Glutamatergic neuron (in vitro differentiated cells): ENCODE results near the gene GPR179. TPM values are rescaled to one million over a fixed set of nuclear protein-coding genes. Genes with fewer than 3 reads are reported as not detected.

Source experiments
- DNase-seq: peaks from one replicate; pipeline ENCODE4 v3.0.0; 2022
- H3K27ac Mint-ChIP-seq: one replicate; pipeline ENCODE4 v1.8.0; 2020; ENCODE audit warnings: mild to moderate bottlenecking, mixed read lengths, inconsistent platforms; ENCODE audit not compliant: unreplicated experiment
- H3K27me3 Mint-ChIP-seq: one replicate; pipeline ENCODE4 v1.8.0; 2020; ENCODE audit warnings: mild to moderate bottlenecking, moderate library complexity, mixed read lengths, inconsistent platforms; ENCODE audit not compliant: unreplicated experiment
- H3K36me3 Mint-ChIP-seq: one replicate; pipeline ENCODE4 v1.8.0; 2020; ENCODE audit warnings: mild to moderate bottlenecking, mixed read lengths, inconsistent platforms; ENCODE audit not compliant: unreplicated experiment
- H3K4me1 Mint-ChIP-seq: one replicate; pipeline ENCODE4 v1.8.0; 2020; ENCODE audit warnings: mild to moderate bottlenecking, low read depth, mixed read lengths, inconsistent platforms; ENCODE audit not compliant: unreplicated experiment
- H3K4me3 Mint-ChIP-seq: one replicate; pipeline ENCODE4 v1.8.0; 2020; ENCODE audit warnings: mild to moderate bottlenecking, mixed read lengths, inconsistent platforms; ENCODE audit not compliant: unreplicated experiment
- H3K9me3 Mint-ChIP-seq: one replicate; pipeline ENCODE4 v1.8.0; 2020; ENCODE audit warnings: mild to moderate bottlenecking, moderate library complexity, mixed read lengths, inconsistent platforms; ENCODE audit not compliant: unreplicated experiment
- total RNA-seq: library from RNA; stranded (reverse); fragmentation: NEBNext Ultra II Directional; extraction: Animal tissue kit (Norgen Biotek cat#: 25700); gene quantifications from one replicate; pipeline ENCODE4 v1.2.1, GENCODE V29; 2021; ENCODE audit not compliant: unreplicated experiment
- TF ChIP-seq, protein P1 (sequence below): fragments of 200-600 bp; sonication (generic); IDR thresholded peaks from one replicate; pipeline ENCODE4 v1.5.0; 2021; ENCODE audit not compliant: partially characterized antibody, unreplicated experiment

The GPR179 gene
- total RNA-seq, 1 donor from 2014 or later: 0.07 TPM

DNA sequence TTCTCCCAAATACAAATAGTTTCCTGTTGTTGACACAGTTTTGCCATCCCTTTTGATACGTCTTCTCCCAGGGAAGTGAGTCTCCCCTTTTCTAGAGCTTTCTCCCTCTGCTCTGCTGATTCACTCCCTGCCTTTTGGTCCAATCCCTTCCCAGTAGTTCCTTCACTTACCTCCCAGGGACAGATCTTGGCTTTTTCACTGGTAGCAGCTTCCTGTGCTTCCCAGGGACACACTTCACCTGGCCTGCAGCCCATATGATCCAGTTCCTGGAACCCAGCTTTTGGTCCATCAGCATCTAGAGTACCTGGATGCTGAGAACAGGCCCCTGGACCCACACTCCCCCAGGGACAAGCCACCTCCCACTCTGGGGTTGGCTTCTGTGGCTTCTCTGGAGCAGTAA is 15.8 kb downstream of the GPR179 start:
- DNase-seq: no peak
- Mint-ChIP-seq H3K4me3 (no peak overlapping the region), H3K27me3 (peaks cover 4% of the 10 kb centered on the region), H3K36me3 (no peaks in the 10 kb centered on the region), H3K9me3 (peaks cover 5% of the 10 kb centered on the region), H3K27ac (no peak overlapping the region), H3K4me1 (peaks cover 19% of the 10 kb centered on the region)
- TF ChIP-seq, protein P1, sequence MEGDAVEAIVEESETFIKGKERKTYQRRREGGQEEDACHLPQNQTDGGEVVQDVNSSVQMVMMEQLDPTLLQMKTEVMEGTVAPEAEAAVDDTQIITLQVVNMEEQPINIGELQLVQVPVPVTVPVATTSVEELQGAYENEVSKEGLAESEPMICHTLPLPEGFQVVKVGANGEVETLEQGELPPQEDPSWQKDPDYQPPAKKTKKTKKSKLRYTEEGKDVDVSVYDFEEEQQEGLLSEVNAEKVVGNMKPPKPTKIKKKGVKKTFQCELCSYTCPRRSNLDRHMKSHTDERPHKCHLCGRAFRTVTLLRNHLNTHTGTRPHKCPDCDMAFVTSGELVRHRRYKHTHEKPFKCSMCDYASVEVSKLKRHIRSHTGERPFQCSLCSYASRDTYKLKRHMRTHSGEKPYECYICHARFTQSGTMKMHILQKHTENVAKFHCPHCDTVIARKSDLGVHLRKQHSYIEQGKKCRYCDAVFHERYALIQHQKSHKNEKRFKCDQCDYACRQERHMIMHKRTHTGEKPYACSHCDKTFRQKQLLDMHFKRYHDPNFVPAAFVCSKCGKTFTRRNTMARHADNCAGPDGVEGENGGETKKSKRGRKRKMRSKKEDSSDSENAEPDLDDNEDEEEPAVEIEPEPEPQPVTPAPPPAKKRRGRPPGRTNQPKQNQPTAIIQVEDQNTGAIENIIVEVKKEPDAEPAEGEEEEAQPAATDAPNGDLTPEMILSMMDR: no peak

DNA sequence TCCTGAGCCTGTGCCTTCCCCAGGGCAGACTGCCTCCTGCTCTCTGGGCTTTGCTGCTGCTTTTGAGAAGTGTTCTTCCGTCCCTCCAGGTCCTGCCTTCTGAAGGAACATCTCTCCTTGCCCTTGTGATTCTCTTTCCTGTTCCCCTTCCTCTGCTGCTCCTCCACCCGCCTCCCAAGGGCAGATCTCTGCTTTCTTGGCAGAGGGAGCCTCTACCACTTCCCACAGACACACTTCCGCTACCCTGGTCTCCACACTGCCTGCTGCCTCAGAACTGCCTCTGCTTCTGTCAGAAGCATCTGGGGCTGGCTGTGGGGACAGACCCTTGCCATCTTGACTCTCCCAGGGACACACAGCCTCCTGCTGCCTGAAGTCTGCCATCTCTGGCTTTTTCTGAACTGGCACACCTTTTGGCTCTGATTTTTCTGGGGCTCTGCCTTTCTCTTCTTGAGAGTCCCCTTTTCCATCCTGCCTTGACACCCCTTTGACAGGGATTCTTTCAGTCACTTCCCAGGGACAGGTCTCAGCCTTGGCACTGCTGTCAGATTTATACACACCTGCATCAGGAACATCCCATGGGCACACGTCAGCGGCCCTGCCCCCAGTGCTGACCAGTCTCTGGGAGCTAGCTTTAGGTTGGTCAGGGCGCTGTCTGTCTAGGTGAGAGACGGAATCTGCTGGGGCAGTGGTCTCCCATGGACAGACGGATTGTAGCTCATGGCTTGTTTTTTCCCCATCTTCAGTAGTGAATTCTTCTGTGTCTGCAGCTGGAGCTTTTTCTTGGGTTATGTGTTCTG is 16.6 kb downstream of the GPR179 start:
- Mint-ChIP-seq H3K27ac (peak overlapping the region; percentile 42), H3K9me3 (peaks cover 5% of the 10 kb centered on the region), H3K4me3 (no peak overlapping the region), H3K4me1 (peaks cover 19% of the 10 kb centered on the region), H3K36me3 (no peaks in the 10 kb centered on the region), H3K27me3 (peaks cover 4% of the 10 kb centered on the region)
- DNase-seq: no peak
- TF ChIP-seq, protein P1: no peak

DNA sequence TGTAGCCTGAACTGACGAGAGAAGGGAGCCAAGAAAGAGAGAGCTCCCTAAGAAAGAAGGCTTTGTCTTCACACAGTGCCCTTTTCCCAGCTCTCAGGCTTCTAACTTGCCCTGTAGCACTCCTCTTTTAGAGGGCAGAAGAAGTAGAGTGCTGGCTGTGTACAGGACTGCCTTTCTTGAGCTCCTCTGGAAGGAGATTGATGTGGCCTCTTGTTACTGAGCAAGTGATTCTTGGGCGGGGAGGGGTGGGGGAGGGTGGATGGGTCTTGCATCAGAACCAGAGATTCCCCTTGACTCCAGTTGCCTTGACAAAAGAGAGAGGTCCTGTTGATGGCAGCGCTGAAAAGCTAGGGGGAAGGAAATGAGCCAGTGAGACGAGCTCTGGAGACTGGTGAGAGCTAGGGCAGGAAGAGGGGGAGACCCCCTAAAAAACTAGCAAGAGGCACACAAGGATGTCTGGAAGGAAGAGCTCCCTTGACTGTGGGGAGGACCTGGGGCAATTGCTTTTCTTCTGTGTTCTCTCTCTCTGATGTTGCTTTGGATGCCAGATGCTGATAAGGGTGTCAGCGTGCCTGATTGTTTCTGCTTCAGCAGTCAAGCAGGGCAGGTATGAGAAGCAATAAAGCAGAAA is 18.4 kb downstream of the GPR179 start:
- Mint-ChIP-seq H3K4me3 (peak overlapping the region; percentile 60), H3K27me3 (peaks cover 2% of the 10 kb centered on the region)
- DNase-seq: no peak

DNA sequence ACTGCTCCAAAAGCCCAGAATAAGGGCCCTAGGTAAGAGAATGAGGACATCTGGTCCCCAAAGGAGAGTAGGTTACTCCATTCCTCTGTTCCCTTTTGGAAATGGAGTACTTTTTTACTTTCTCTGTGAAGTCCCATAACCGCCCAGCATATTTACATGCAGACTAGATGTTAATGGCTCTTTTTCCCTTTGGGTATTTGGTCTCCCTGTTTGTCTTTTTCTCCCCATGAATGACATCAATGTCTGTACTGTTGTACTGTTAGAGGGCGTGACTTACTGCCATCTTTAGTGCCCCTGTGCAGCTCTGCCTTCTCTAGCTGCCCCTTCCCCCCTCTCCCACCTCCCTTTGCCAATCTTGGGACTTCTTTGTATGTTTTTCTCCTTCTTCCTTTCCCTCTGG is 19.0 kb downstream of the GPR179 start:
- DNase-seq: no peak
- peaks cover 2% of the 10 kb centered on the region for H3K9me3 Mint-ChIP-seq
- H3K27me3 Mint-ChIP-seq: peaks cover 2% of the 10 kb centered on the region
- H3K36me3 Mint-ChIP-seq: no peaks in the 10 kb centered on the region
- H3K4me1 Mint-ChIP-seq: peaks cover 14% of the 10 kb centered on the region
- H3K27ac Mint-ChIP-seq: peak overlapping the region; percentile 59
- no peak overlapping the region for H3K4me3 Mint-ChIP-seq
- TF ChIP-seq, protein P1: no peak

More for the DNA sequence above, 18.4 kb downstream of the GPR179 start:
- TF ChIP-seq, protein P1: no peak
- H3K9me3 Mint-ChIP-seq: peaks cover 2% of the 10 kb centered on the region
- H3K27ac Mint-ChIP-seq: peak overlapping the region; percentile 59
- no peaks in the 10 kb centered on the region for H3K36me3 Mint-ChIP-seq
- H3K4me1 Mint-ChIP-seq: peaks cover 16% of the 10 kb centered on the region

DNA sequence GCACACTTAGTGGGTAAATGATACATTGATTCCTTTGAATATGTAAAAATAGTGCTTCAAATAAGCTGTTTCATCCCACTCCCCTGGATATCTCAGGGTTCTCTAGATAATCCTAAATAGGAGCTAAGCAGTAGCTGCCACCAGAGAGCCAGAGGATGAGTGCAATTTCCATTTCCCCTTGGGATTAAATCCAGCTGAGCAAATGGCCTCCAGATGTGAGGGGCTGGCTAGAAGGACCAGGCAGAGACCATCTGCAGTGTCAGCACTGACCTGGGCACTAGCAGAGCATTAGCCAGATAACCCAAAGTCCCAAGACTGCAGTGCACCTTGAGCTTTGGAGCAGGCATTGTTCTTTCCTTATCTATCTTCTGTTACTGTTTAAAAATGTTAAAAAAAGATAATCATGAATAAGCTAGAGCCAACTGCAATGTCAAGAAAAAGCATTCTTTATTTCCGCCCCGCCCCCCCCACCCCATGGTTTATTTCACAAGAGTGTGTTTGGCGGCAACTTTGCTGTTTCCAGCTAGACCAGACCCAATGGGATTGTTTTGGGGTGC is 19.5 kb downstream of the GPR179 start:
- H3K4me3 Mint-ChIP-seq: no peak overlapping the region
- DNase-seq: no peak
- H3K4me1 Mint-ChIP-seq: peaks cover 11% of the 10 kb centered on the region
- peaks cover 2% of the 10 kb centered on the region for H3K9me3 Mint-ChIP-seq
- H3K27ac Mint-ChIP-seq: no peak overlapping the region
- peaks cover 2% of the 10 kb centered on the region for H3K27me3 Mint-ChIP-seq
- TF ChIP-seq, protein P1: no peak
- H3K36me3 Mint-ChIP-seq: no peaks in the 10 kb centered on the region
